Germinal center (tissue), 1 donor: ENCODE results near the gene HCN2.
"Not testable (repeated sequence)": the region's sequence is repeated elsewhere in the genome, so short reads cannot be mapped to it uniquely, and the experiment has no call there.

Experiments
- DNase-seq: peaks from one replicate; pipeline ENCODE4 v3.0.0; 2012; ENCODE audit warnings: mixed read lengths, low spot score

HCN2 gene

DNA sequence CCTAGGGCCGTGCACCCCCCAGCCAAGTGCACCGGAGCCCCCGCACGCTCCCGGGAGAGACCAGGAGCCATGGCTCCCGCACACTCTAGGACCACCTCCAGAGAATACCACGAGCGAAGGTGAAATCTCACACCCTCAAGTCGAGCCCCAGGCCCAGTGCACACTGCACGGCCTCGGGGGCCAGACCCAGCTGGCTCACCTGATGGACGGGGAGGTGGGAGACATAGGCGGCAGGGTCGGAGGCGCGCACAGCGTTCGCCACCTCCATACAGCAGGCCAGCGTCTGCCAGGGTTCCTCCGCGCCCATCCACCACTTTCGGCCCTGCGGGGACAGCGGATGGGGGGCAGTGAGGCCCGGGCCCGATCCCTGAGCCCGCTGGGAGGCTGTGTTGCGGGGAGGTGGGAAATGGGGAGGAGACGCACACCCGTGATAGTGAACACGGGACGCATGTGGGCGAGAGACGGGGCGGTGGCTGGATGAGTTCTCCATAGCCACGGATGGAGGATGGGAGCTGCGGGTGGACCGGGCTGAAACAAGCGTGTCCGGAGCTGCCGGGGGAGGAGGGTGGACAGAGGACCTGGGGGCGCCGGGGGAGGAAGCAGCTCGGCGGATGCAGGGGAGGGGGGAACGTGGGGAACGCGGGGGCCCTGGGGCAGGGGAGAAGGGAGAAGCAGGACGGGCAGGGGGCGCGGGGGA lies 30.6 kb downstream of the HCN2 start:
- DNase-seq: no peak

DNA sequence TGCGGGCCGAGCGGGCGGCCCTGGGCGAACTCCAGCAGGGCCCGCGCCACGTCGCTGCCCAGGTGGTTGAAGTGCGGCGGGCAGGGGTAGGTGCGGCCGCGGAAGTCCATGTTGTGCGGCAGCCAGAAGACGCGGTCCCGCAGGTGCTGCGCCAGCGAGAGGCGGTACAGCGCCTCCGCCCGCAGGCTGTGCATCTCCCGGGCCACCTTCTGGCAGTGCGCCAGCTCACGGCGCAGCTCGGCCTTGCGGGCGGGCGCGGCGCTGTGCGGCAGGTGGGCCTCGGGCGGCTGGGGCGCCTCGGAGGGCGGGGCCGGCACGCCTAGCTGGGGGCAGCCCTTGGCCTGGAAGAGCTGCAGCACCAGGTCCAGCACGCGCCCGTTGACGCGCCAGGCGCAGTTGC lies 31.5 kb downstream of the HCN2 start:
- not testable (repeated sequence) for DNase-seq

GRCh38 chr19:621819-622218 lies 32.1 kb downstream of the HCN2 start:
- DNase-seq: no peak

GRCh38 chr19:622666-623065 lies 33.0 kb downstream of the HCN2 start:
- DNase-seq: no peak

DNA sequence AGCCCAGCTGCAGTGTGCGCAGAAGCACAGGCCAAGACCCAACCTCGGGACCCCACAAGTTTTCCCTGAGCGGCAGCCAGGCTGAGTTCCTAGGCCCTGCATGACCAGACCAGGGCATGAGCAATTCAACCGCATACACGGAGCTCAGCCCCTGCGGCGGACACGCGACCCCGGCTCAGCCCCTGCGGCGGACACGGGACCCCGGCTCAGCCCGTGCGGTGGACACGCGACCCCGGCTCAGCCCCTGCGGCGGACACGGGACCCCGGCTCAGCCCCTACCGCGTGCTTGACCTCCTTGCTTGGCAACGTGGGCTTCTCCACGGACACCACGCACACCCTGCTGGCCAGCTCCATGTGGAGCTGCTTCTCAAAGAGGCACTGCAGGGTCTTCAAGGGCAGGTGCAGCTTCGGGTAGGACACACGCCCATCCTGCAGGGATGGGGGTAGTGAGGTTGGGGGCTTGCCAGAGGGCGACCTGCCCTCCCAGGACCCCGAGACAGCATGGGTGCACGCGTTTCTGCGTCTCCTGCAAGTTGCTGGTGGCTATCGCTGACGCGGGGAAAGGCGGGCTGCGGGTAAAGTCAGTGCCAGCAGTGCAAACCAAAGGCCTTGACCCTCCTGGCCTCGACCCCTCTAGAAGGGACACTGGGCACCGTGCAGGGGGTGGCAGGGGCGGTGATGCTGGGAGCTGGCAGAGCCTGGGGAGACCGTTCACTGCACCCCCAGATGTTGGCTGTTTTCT lies 33.7 kb downstream of the HCN2 start:
- no peak for DNase-seq

- no peak for DNase-seq
Observed at GRCh38 chr19:623974-624373, 34.3 kb downstream of the HCN2 start.

- DNase-seq: no peak
Observed at GRCh38 chr19:624433-625109, 34.9 kb downstream of the HCN2 start.

DNA sequence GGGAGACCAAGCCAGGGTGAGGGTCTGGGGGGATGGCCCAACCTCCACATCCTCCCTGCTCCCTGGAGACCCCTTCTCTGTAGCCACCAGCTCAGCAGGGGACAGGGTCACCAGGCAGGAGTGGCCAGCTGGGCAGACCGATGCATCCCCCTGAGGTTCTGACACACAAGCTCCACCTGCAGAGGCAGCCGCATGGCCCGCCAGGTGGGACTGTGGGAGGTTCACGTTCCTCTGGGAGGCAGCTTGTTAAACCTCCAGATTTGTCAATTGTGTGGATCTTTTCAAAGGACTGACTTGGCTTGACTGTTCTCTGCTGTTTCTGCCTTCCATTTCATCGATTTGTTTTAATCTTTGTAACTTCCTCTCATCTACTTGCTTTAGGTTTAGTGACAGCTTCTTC lies 35.6 kb downstream of the HCN2 start:
- DNase-seq: no peak

DNA sequence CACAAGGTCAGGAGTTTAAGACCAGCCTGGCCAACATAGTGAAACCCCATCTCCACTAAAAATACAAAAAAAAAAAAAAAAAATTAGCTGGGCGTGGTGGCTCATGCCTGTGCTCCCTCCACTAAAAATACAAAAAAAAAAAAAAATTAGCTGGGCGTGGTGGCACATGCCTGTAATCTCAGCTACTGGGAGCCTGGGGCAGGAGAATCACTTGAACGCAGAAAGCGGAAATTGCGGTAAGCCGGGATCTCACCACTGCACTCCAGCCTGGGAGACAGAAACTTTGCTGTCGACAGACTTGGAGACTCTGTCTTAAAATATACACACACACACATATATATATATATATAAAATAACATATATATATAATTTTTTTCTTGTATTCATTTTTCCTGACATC lies 36.9 kb downstream of the HCN2 start:
- not testable (repeated sequence) for DNase-seq

DNA sequence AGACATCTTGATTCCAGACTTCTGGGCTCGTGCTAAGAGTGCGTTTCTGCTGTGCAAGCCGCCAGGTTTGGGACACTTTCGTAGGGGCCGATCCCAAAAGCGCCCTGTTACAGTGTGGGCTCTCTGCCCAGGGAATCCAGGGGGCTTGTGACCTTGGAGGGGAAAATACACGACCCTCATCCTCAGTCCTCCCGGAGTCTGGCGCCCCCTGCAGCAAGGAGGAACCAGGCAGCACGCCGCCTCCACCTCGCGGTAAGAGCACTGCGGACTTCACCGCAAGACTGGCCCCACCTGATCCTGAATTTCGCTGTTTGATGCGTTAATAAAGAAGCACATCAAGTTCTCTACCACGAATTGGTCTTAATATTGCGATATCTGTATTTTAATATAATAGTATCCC lies 38.5 kb downstream of the HCN2 start:
- DNase-seq: no peak

- not testable (repeated sequence) for DNase-seq
Observed at GRCh38 chr19:629515-629914, 39.8 kb downstream of the HCN2 start.

DNA sequence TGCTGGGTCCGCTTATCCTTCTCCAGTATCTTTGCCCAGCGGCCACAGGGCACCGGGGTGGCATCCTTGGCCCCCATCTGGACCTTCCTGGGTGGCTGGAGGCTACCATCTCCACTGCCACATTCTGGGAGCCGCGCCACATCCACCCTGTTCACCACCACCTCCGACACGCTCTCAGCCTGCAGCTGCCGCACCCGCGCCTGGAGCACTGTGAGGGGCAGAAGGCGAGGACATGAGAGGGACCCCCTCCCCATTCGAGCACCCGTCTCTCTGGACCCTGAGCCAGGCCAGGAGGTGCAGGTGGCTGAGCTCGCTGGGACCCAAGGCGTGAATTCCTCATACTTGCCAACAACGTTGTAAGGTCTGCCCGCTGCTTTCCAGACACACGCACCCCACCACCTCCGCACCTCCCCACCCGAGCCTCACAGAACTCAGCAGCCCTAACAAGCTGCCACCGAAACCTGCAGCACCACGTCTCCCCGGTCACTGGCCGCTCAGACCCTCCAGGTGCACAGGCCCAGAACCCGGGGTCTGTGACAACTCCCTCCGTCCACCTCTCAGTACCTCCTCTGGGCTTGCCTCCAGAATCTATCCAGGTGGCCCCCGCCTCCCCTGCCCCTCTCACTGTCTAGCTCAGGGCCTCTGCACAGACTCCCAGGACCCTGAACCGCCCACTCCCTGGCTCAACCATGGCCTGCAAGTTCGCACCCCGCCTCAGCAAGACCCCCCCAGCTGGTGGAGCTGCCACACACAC lies 40.5 kb downstream of the HCN2 start:
- no peak for DNase-seq

- DNase-seq: peak; percentile 46
Observed at GRCh38 chr19:632579-633067, 42.9 kb downstream of the HCN2 start.

DNA sequence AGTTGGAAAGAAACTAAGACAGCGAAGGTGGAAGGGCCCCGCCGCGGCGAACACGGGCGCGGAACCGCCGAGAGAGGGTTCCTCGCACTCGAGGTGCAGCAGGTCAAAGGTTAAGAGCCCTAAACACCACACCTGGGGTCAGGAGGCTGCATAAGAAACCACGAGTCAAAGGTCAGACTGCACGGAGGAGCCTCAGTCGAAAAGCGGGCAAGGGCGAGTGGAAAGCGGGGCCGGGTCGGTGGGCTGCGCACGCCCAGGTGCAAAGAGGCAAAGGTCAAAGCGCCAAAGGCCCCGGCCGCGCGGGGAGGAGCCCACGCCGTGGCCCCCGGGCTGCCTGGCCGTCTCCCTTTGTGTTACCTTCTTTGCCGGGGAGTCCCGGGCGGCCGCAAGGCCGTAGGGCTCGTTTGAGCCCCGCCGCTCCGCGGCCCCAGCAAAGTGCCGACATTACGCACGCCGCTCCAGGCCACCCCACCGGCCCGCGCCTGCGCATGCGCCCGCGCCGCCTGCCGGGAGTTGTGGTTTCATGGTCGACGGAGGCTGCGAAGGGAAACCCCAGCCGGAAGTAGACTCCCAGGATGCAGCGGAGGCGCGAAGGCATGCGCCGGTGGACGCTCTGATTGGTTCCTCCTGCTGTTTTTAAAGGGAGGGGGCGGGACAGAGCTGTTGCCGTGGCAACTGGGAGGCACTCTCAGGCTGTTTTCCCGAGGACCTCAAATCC lies 43.5 kb downstream of the HCN2 start, which contains the start of gene POLRMT:
POLRMT (minus strand) TSS at position 470 of the 718 bp plus-strand sequence; CDS start at position 445, 25 bp downstream.
- DNase-seq: peak; percentile 100

GRCh38 chr19:633786-634639 lies 44.3 kb downstream of the HCN2 start:
- no peak for DNase-seq

- DNase-seq: no peak
Observed at GRCh38 chr19:634975-635652, 45.4 kb downstream of the HCN2 start.

DNA sequence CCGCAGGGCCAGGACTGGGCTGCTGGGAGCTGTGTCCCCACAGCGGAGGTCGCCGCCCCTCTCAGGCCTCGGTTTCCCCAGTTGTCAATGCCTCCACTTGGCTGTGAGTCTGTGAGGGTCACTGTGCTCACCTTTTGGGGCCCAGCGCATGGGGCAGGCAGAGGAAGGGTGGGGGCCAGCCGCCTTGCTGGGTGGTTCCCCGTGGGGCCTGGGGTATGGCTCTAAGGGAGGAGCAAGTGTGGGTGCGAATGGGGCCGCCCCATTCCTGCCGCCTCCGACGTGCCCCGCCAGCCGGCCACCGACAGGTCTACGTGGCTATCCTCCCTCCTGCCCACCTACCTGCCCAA lies 49.2 kb downstream of the HCN2 start:
- no peak for DNase-seq

GRCh38 chr19:639253-640160 lies 49.8 kb downstream of the HCN2 start, which contains the start of gene FGF22:
Gene FGF22 (plus strand): TSS chr19:639879. CDS start chr19:639926, 47 bp downstream.
- DNase-seq: peak; percentile 97

DNA sequence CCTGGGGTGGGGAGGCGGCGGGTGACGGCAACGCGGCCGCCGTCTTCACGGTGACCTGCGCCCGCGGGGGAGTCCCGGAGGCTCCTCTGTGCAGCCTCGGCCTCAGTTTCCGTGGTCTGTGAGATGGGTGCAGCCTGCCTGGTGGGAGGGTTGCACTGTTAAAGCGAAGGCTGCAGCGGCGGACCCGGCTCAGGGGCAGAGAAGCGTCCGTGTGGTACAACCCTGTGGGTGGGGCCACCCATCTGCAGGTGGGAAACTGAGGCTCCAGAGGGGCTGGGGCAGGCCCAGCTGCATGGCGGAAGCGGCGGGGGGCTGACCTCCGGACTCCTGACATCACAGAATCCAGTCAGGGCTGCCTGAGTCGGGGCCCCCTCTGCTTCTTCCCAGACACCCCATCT lies 50.5 kb downstream of the HCN2 start:
- no peak for DNase-seq
